GM04504 (cell line): ENCODE data around the gene UQCR11.

Experiments used
- DNase-seq: peaks from one replicate; pipeline ENCODE4 v3.0.0-alpha.2; 2012; ENCODE audit warnings: low read depth

UQCR11 gene

DNA sequence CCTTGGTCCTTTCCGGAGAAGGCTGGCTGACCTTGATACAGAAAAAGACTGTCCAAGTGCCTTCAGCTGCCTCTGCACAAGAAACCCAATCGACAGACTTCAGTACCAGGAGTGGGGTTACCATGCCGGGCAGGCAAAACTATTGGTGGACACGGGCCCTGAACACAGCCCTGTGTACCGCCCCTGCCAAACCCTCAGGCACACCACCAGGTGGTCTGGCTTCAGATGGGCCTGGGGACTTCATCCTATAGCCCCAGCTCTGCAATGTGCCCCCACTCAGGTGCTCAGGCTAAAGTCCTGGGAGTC is 29.6 kb upstream of the UQCR11 start:
- DNase-seq = no peak

DNA sequence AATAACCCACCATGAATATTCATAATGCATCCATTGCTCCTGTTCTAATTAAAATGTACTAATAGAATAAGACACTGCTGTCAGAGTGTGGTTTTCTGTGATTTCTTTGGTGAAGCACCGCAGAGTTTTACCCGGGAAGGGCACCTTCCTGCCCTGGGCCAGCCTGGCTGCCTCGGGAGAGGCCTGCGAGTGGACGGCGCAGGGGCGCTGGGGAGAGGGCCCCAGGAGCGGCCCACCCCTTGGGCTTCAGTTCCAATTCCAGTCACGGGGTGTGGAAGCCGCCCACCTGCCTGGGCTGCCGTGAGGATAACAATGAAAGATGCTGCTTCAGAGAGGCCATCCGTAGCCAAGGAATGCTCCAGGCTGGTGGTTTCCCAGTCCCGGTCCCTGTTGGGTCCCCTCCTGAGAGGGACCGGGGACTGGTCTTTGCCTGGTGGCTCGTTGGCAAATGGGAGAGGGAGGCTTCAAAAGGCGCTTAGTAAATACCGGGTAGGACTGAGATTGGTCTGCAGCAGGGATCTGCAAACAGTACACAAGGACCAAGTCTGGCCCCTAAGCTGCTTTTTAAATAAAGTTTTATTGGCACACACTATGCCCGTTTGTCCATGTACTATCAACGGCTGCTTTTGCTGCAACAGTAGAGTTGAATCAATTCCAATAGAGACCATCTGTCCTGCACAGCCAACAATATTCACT is 29.1 kb upstream of the UQCR11 start:
- DNase-seq = no peak

DNA sequence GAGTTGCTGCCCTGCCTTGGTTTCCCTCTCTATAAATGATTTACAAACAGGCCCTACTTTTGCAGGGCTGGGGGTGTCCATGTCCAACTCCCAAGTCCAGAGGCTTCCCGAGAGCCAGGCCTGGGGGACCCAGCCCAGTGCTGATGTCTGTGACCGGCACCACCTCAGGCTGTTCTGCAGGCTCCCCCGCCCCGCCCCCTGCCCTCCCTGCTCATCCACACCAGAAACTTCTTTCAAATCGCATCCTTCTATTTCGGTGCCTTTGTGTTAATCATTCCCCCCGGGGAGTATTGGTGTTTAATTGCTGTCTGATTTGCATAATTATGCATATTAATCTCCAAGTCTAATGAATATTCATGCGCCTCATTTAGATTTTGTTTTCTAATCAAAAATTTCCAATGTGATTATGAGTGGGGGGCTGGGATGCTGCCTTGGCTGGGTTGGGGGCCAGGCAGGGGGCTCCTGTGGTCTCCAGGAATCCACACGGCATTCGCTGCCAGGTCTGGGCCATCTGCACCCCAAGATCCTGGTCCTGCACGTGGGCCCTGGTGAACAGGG is 28.1 kb upstream of the UQCR11 start:
- DNase-seq = no peak

DNA sequence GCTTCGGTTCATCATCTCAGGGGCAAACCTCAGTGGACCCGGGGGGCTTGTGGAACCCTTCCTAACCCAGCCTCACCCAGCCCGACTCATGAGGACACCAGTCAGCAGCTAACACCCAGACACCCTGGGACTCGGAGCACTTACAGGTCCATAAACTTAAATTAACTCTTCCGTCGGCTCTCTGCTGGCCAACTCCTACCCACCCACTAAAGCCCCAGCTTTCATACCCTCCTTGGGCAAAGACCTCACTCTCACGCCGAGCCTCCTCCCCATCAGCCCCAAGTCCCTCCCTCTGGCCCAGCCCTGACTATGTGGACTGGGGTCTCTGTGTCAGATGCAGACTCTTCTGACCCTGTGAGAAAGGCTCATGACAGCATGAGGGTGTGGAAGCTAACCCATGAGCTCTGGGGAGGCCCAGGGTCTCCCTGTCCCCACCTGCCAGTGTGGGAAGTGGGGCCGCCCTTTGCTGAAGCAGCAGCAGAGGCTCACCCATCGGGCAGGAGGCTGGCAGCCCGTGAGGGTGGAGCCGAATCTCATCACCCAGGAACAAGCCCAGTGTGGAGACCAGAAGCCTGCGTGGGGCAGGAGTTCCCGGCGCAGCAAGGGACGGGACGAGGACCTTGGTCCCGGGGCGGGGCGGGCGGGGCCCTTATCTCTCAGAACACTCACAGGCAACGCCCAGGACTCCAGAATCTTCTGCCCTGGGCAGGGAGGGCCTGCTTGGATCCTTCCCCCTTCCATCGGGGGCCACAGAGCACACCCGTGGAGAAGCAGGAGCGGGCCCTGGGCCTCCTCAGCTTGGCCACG is 27.4 kb upstream of the UQCR11 start:
- no peak for DNase-seq

DNA sequence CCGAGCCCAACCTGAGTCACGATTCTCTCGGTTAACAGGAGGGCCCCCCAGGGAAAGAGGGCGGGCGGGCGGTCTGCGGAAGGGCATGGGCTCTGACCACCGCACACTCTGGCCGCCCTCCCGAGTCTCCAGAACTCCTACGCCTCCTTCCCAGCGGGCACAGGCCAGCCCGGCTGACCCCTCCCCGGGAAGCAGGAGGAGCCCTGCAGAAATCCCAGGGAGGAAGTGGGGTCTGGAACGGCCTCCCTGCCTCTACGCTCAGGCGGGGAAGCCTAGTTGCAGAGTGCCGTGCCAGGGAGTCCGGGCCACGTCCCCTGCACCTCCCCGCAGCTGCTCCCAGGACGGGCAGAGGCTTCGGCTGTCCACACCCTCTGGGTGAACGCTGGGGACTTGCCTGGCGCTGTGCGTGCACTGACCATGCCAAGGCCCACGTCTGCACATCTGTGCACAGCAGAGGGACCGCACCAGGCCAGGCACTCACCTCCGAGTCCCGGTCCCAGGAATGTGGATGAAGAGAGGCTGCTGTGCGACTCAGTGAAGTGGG is 26.4 kb upstream of the UQCR11 start:
- DNase-seq = no peak

DNA sequence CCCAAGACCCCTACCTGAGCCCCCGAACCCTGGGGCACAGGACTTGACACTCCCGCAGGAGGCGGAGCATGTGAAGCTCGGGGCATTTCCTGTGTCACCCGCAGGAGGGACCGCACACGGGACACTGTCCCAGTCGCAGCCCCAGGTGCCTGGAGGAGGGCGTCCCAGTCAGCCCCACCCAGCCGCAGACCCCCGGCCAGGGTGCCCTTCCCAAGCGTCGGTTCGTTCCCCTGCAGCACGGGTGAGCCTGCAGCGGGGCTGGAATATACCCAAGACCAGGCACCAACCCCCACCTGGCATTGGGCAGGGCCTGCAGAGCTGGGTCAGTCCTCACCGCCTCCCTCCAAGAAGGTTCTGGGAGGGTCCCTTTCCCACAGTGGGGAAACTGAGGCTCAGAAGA is 25.5 kb upstream of the UQCR11 start:
- no peak for DNase-seq

DNA sequence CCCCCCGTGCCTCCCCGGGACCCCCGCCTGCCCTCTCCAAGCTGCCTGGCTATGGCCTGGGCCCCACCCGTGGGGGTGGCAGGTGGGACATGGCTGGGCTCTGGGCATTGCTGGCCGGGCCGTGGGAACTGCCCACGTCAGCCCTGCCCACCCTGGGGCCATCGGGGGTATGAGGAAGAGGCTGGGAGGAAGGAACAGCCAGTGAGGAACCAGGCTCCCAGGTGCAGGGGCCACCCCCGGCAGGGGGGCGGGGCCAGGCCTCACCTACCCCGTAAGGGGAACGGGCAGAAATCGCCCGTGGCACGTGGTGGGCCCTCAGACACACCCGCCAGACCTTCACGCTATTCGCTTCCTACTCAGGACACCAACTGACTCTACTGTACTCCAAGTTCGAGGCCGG is 24.8 kb upstream of the UQCR11 start:
- DNase-seq = no peak

DNA sequence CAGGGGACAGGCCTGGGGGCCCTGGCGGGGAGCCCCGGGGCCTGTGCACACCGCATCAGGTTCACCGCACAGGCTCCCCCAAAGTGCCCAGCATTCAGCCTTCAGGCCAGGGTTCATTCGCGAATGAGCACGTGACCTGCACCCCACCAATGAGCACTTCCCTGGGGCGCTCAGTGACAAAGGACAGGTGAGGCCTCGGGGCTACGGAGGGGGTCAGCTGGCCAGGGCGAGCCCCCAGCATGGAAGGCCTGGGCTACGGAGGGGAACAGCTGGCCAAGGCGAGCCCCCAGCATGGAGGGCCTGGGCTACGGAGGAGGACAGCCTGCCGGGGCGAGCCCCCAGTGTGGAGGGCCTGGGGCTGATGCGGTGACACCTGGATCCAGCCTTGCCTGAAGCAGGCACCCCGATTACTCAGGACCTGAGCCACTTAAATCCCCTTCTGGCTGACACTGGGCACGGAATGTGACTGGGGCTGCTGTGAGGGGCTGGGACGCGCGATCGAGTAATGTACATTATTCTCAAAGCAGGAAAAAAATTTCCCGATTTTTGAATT is 24.1 kb upstream of the UQCR11 start:
- no peak for DNase-seq

DNA sequence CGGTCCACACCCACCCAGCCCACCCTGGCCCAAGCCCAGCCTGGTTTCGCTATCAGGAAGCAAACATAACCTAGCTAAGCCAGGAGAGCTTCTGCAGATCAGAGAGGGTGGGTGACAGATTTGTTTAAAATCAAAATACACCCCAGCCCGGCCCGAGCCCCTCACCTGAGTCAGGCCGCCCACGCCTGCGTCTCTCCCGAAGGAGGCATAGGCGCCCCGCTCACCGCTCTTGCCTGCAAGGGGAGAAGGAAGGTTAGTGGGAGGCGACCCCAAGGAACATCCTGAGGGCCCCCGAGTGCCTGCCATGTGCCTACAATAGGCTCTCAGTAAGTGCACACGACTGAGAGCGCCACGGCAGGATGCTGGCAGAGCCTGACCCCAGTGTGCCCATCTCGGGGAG is 21.9 kb upstream of the UQCR11 start:
- no peak for DNase-seq

DNA sequence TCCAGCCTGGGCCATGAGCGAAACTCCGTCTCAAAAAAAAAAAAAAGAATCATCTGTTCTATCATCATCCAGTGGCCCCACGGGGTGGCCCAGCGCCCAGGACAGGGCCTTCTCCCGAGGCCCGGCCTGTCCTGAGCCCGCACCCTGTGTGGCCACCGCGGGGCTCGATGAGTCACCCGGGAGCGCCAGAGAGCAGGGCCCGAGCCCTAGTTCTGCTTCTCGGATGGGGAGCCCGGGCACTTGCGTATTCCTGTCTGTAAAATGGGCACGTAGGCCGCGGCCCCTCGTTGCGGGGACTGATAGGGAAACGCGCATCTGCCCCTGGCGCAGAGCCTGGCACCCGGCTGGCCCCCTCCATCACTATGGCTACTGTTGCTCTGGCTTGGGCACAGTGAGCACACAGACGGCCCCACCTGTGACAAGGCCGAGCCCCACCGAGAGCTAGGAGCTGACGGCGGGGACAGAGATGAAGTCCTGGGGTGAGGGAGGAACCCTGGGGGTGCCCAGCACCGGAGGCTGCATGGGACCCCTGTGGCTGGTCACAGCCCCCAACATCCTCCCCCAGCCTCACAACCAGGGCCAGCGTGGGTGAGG is 21.3 kb upstream of the UQCR11 start:
- DNase-seq = no peak

DNA sequence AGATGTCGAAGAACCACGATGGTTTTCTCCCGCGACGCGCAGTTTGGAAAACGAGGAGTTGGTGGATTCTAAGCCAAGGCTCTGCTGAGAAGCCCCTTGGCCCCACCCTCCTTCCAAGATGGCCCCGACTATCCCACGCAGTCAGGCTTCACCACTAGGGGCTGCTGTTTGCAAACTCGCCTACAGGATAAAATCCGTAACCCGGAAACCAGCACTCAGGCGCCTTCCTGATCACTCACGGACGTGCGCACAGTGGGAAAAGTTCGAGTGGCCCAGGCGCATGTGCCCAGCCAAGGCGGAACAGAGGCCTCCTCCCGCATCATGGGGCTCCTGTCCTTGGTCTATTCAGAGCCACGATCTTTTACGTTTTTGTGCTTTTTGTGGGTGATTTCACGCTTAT is 19.2 kb upstream of the UQCR11 start:
- no peak for DNase-seq

DNA sequence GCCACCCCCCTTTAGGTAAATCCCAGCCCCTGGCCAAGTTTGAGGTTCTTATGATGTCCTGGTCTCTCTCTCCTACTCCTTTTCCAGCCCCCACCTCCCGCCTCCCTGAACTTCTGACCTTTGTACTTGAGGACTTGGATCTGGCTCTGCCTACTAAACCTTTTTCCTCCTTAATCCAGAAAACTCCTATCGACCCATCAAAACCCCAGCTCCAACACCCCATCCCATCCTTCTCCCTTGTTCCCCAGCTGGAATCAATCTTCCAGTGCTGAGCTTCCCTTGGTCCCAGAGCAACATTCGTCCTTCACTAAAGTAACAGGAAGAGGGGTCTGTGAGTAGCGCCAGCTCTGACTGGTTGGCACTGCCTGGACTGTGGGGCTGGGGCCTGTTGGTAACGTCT is 17.3 kb upstream of the UQCR11 start:
- DNase-seq = no peak

DNA sequence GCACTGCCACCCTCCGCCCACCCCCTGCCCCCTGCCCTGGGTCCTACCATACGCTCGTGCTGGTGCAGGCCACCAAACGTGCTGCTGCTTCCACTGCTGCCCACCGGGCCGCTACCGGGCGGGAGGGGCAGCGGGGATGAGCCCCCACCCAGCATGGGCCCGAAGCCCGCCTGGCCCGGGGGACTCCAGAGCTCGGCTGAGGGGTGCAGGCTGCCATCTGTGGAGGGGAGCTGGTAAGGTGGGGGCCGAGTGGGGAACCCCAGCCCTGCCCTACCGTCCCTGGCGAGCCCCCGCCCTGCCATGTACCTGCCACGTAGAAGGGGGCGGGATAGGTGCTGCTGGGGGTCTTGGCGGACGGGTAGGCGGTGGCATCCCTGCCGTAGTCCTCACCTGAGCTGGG is 16.7 kb upstream of the UQCR11 start:
- DNase-seq = no peak

DNA sequence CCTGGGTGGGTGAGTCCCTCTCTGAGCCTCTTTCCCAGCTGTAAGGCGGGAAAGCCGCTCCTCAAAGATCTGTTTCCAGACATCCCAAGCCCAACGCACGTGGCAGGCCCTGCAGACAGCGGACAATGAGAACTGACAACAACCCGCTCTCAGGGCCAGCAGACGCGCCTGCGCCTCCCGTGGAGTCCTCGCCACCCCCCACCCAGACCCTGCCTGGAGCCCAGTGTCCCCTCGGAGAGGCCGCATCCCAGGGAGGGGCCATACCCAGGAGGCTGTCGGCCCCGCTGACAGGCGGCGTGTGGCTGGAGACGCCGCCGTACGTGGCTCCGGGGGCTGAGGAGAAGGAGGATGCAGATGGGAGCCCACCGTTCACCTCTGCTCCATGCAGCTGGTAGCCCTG is 16.3 kb upstream of the UQCR11 start:
- no peak for DNase-seq

DNA sequence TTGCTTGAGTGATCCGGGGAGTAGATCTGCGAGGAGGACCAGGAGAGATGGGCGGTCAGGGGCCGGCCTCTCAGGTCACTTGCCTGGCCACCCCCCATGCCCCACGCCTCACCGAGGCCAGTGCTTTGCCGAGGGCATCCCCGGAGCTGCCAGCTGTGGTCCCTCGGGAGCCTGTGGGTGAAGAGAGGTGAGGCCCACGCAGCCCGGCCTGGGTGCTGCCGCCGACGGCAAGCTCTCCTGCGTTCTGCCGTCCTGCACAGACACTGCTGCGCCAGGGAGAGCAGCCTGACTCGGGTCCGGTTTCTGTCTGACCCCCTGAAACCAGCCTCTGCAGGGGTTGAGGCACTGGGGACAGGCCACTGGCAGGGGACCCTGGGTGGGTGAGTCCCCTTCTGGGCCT is 15.8 kb upstream of the UQCR11 start:
- DNase-seq = no peak

DNA sequence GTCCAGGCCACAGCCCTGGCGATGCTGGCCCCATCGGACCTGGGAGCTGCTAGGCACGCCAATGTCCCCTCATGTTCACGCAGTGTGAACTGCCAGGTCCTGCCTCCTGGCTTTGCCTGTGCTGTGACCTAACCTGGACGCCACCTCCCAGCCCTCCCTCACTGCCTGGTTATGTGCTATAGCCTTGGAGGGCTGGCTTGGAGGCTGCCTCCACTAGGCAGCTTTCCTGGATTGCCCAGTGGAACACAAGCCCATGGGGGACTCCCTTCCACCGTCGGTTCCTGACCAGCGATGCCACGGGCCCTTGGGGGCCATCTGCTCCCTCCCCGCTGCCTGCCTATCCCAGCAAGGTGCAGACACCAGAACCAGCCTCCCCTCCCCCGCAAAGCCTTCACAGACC is 15.2 kb upstream of the UQCR11 start:
- no peak for DNase-seq

DNA sequence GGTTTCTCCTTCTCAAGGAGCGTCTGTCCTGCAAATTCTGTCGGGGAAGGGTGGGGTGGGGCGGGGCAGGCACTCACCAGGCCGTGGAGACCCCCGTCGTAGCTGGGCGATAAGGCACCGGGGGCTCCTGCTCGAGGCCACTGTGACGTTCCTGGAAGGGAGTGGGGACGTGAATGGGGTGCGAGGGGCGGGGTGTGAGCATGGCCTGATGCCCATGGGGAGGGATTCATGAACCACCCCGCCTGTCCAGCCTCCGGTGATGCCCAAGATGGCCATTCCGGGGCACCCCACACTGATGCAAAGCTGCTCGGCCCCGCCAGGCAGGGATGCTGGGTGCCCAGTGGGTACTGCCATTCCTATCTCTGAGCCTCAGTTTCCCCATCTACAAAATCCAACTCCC is 14.4 kb upstream of the UQCR11 start:
- DNase-seq = no peak

DNA sequence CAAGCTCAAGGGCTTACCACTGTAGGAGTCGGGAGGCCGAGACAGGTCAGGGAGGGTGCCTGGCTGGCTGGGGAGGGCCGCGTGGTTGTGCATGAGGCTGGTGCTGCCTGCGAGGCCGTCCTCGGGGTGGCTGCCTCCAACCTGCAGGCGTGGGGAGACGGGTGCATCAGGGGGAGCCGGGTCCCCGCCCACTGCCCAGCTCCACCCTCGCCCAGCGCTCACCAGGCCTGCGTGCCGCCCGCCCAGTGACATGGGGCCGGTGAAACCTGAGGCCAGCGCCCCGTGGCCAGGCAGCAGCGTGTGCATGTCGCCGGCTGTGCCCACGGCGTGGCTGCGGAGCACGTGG is 13.8 kb upstream of the UQCR11 start:
- no peak for DNase-seq

DNA sequence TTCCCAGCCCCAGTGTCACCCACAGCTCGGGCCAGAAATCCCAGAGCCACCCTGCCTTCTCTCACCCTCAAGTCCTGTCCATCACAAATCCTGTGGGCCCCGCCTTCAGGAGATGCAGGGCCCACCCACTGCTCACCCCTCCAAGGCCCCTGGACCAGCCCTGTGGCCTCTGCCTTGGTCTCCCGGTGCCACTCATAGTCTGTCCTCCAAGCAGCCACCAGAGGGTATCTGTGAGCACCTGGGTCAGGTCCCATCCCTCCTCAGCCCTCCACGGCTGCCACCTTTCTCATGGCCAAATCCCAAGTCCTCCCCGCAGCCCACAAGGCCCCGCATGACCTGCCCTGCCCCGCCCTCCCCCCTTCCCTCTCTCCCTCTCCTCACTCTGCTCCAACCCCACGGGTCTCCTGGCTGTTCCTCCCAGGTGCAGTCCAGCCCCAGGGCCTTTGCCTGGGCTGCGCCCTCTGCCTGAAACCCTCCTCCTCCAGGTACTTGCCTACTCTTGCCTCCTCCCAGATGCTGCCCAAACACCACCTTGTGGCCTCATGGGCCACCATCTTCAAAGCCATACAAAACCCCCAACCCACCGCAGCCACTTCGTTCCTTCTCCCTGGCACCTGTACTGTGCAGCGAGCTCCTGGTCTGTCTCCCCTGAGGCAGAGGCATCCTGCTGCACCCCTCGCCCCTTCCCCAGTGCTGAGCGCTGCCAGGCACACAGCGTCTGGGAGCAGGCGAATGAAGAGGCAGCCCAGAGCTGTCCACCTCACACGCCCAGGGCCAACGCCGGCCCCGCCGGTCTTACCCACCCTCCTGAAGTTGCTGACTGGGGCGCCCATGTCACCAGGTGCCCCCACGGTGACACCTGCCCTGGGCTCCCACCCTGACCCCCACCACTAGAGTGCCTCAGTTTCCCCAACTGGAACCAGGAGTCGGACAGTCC is 13.2 kb upstream of the UQCR11 start:
- no peak for DNase-seq

DNA sequence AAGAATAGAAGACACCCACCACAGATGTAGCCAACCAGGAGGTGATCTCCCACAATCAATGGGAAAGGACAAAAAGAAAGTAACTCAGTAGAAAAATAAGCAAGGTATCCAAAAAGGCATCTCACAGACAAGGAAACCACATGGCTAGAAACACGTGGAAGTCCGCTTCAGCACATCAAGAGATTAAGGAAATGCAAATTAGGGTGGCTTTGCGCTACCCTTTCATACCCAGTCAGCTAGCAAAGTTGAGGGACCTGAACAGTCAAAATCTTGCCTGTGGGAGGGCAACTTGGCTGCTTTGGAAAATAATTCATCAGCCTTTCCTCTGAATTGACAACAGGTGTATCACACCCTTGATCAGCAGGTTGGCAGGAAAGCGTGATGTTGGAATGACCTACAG is 11.6 kb upstream of the UQCR11 start:
- no peak for DNase-seq

DNA sequence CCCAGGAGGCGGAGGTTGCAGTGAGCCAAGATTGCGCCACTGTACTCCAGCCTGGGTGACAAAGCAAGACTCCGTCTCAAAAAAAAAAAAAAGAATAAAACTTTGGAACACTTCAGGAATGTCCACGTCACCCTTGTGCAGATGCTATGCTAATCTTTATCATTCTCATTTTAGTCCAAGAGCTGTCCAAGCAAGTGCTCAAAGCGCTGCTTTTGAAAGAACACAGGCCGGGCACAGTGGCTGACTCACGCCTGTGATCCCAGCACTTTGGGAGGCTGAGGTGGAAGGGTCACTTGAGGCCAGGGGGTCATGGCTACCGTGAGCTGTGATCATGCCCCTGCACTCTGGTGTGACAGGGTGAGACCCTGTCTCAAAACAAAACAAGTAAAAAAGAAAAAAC is 11.1 kb upstream of the UQCR11 start:
- no peak for DNase-seq
